Spleen (tissue), 7 donors: ENCODE measurements around the gene SET.

Experiments
- POLR2A ChIP-seq, 3 donors: fragments of 450-650 bp; IDR thresholded peaks; one replicate each; pipeline ENCODE4 v1.5.1; 2017; ENCODE audit warnings: antibody characterized with exemption in 3 of 3, mild to moderate bottlenecking in 1 of 3
- TF ChIP-seq, protein P1 (sequence below), 11 experiments: fragments of 200-600 bp in 7 of 11; fragments of 450-650 bp in 4 of 11; sonication (generic) in 4 of 11; IDR thresholded peaks in 8 of 11; conservative IDR thresholded peaks in 3 of 11; 1 replicate in 7 of 11; 2 replicates in 4 of 11; pipeline versions ENCODE4 v1.4.0 to v1.8.0; 2016 to 2021; ENCODE audit warnings: antibody characterized with exemption in 11 of 11, inconsistent platforms in 4 of 11, mild to moderate bottlenecking in 1 of 11
- donor health status: DM: no; HTN: no; CAD: no; lungs with moderate emphysema.
- donor health status: DM: no; HTN: no; CAD: no.
- donor health status: DM: no; HTN: no; CAD: no.

DNA sequence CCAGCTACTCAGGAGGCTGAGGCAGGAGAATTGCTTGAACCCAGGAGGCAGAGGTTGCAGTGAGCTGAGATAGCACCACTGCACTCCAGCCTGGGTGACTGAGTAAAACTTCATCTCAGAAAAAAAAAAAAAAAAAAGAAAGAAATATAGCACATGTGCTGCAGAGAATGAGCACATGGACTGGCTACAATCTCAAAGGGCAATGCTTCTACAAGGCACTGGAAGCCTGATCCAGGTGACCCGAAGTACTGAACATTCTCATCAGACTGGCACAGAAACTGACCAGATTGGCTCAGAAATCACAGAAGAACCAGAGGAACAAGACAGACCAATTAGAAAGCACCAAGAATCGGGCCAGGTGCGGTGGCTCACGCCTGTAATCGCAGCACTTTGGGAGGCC is 37.2 kb upstream of the SET start:
- no peak for TF ChIP-seq POLR2A (IDR thresholded peaks at IDR 0.05)
- TF ChIP-seq, protein P1, sequence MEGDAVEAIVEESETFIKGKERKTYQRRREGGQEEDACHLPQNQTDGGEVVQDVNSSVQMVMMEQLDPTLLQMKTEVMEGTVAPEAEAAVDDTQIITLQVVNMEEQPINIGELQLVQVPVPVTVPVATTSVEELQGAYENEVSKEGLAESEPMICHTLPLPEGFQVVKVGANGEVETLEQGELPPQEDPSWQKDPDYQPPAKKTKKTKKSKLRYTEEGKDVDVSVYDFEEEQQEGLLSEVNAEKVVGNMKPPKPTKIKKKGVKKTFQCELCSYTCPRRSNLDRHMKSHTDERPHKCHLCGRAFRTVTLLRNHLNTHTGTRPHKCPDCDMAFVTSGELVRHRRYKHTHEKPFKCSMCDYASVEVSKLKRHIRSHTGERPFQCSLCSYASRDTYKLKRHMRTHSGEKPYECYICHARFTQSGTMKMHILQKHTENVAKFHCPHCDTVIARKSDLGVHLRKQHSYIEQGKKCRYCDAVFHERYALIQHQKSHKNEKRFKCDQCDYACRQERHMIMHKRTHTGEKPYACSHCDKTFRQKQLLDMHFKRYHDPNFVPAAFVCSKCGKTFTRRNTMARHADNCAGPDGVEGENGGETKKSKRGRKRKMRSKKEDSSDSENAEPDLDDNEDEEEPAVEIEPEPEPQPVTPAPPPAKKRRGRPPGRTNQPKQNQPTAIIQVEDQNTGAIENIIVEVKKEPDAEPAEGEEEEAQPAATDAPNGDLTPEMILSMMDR (IDR thresholded peaks at IDR 0.05 in 8 of 11, conservative IDR thresholded peaks at IDR 0.05 in 3 of 11) = no peak
